ENCODE results near the gene MUCL1.

The MUCL1 gene

GRCh38 chr12:54861927-54862326, 7.6 kb downstream of the MUCL1 start:
- Histone ChIP-seq H3K9me3 (no peaks in the 10 kb centered on the region), H3K4me1 (ENCODE audit: control insufficient read depth in 1 of 2, insufficient read depth in 1 of 2, low read depth in 1 of 2, low read length in 1 of 2) (peaks cover 0 to 21% of the 10 kb centered on the region in 2 experiments), H3K27me3 (no peaks in the 10 kb centered on the region), H3K36me3 (no peaks in the 10 kb centered on the region), H3K4me3 (ENCODE audit: low read depth in 1 of 2, low read length in 1 of 2) (no peak overlapping the region), H3K27ac (no peak overlapping the region)
- TF ChIP-seq, protein P1, sequence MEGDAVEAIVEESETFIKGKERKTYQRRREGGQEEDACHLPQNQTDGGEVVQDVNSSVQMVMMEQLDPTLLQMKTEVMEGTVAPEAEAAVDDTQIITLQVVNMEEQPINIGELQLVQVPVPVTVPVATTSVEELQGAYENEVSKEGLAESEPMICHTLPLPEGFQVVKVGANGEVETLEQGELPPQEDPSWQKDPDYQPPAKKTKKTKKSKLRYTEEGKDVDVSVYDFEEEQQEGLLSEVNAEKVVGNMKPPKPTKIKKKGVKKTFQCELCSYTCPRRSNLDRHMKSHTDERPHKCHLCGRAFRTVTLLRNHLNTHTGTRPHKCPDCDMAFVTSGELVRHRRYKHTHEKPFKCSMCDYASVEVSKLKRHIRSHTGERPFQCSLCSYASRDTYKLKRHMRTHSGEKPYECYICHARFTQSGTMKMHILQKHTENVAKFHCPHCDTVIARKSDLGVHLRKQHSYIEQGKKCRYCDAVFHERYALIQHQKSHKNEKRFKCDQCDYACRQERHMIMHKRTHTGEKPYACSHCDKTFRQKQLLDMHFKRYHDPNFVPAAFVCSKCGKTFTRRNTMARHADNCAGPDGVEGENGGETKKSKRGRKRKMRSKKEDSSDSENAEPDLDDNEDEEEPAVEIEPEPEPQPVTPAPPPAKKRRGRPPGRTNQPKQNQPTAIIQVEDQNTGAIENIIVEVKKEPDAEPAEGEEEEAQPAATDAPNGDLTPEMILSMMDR (IDR thresholded peaks at IDR 0.05), result no peak

DNA sequence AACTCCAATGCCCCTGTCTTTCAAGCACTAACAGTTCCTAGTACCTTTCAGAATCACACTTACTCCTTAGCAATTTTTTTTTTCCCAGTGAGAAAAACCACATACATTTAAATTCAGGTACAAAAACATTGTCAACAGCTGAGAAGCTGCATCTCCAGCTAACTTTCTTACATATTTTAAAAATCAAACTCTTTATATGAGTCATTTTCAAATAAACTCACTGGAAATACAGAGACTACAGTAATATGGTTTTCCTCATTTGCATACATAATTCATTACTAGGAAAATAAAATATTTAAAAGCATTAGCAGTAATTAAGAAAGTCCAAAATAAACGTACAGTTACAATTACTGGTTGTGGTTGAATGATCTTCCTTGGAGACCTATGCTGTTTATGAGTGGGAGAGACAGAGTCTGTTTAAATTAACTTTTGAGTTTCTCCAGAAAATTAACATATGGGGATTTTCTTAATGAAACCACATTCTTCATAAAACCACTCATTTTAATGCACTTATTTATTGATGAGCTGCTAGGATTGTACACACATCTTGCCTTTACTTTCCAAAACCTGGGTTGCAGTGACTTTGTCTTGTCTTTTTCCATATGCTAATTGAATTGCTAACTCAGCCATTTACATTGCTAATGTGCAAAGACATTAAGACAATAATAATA, 9.8 kb downstream of the MUCL1 start:
- Histone ChIP-seq H3K9me3 (no peaks in the 10 kb centered on the region), H3K4me3 (ENCODE audit: low read depth in 1 of 2, low read length in 1 of 2) (no peak overlapping the region), H3K36me3 (no peaks in the 10 kb centered on the region), H3K4me1 (ENCODE audit: control insufficient read depth in 1 of 2, insufficient read depth in 1 of 2, low read depth in 1 of 2, low read length in 1 of 2) (no peaks in the 10 kb centered on the region), H3K27ac (no peak overlapping the region), H3K27me3 (no peaks in the 10 kb centered on the region)
- TF ChIP-seq, protein P1 (IDR thresholded peaks at IDR 0.05), result no peak

GRCh38 chr12:54865683-54866324, 11.5 kb downstream of the MUCL1 start:
- Histone ChIP-seq H3K27ac (no peak overlapping the region), H3K36me3 (no peaks in the 10 kb centered on the region), H3K4me3 (ENCODE audit: low read depth in 1 of 2, low read length in 1 of 2) (no peak overlapping the region), H3K9me3 (no peaks in the 10 kb centered on the region), H3K27me3 (no peaks in the 10 kb centered on the region), H3K4me1 (ENCODE audit: control insufficient read depth in 1 of 2, insufficient read depth in 1 of 2, low read depth in 1 of 2, low read length in 1 of 2) (no peaks in the 10 kb centered on the region)
- TF ChIP-seq, protein P1 (IDR thresholded peaks at IDR 0.05), result no peak

GRCh38 chr12:54868690-54869089, 14.4 kb downstream of the MUCL1 start:
- H3K4me3 ChIP-seq (ENCODE audit: low read depth in 1 of 2, low read length in 1 of 2), result no peak overlapping the region
- no peaks in the 10 kb centered on the region for H3K4me1 ChIP-seq (ENCODE audit: control insufficient read depth in 1 of 2, insufficient read depth in 1 of 2, low read depth in 1 of 2, low read length in 1 of 2)
- TF ChIP-seq, protein P1 (IDR thresholded peaks at IDR 0.05), result no peak
- no peaks in the 10 kb centered on the region for H3K9me3 ChIP-seq
- no peaks in the 10 kb centered on the region for H3K27me3 ChIP-seq
- no peak overlapping the region for H3K27ac ChIP-seq
- no peaks in the 10 kb centered on the region for H3K36me3 ChIP-seq

DNA sequence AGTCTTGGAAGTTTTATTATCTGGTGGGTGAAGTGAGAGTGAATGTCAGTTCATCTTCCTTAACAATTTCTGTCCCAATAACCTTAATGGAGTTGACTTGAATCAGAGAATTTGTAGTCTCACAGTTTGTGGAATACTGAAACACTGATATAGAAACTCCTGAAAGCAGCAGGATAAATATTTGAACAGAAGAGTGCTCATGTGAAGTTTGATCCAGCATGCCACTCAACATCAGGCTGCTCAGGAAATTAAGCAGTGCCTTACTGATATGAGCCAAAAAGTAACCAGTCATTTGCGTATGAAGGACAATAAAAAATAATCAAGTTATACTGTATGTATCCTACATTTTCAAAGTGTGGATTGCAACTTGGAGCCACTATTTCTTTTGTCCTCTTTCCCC, 15.7 kb downstream of the MUCL1 start:
- TF ChIP-seq, protein P1 (IDR thresholded peaks at IDR 0.05), result no peak
- H3K4me1 ChIP-seq (ENCODE audit: control insufficient read depth in 1 of 2, insufficient read depth in 1 of 2, low read depth in 1 of 2, low read length in 1 of 2), result no peaks in the 10 kb centered on the region
- H3K36me3 ChIP-seq, result no peaks in the 10 kb centered on the region
- no peaks in the 10 kb centered on the region for H3K9me3 ChIP-seq
- no peak overlapping the region for H3K27ac ChIP-seq
- no peaks in the 10 kb centered on the region for H3K27me3 ChIP-seq
- H3K4me3 ChIP-seq (ENCODE audit: low read depth in 1 of 2, low read length in 1 of 2), result no peak overlapping the region
